GM18951 (cell line): Measurements from ENCODE around the gene PKHD1.

Source experiments
- POLR2A ChIP-seq: IDR thresholded peaks from 4 replicates; pipeline ENCODE4 v1.6.1; 2011; ENCODE audit warnings: mild to moderate bottlenecking; ENCODE audit not compliant: insufficient read length, insufficient read depth; ENCODE audit errors: extremely low read depth
- in situ Hi-C: fragments of 300-500 bp; cut with MboI; formaldehyde crosslinking; loops from one replicate; pipeline ENCODE4 v1.12.0; 2022; ENCODE audit warnings: low sequenced_read_pairs, mixed read lengths, inconsistent platforms; ENCODE audit not compliant: unreplicated experiment

Gene PKHD1

GRCh38 chr6:51893366-51893765 is 194.0 kb downstream of the PKHD1 start:
- in situ Hi-C loops: no loop called here
- TF ChIP-seq POLR2A: no peak

GRCh38 chr6:51892750-51893149 is 194.7 kb downstream of the PKHD1 start:
- in situ Hi-C loops: no loop called here
- TF ChIP-seq POLR2A: no peak

DNA sequence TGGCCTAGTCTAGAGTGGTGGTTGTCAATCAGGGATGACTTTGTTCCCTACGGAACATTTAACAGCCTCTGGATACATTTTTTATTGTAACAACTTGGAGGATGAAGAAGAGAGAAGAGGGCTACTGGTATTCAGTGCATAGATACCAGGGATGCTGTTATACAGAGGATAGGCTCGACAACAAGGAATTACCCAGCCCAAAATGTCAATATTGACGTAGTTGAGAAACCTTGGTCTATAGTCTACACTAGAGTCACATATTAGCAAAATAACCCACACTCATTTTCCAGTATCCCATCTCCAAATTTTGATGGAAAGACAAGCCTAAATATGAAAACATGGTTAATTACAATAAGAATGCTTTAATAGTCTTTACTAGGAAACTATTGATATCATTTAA is 195.1 kb downstream of the PKHD1 start:
- no peak for TF ChIP-seq POLR2A
- in situ Hi-C loops: no loop called here

GRCh38 chr6:51891784-51892183 is 195.6 kb downstream of the PKHD1 start:
- TF ChIP-seq POLR2A: no peak
- in situ Hi-C loops: no loop called here

- in situ Hi-C loops: no loop called here
- no peak for TF ChIP-seq POLR2A
Observed at GRCh38 chr6:51887859-51888258, 199.6 kb downstream of the PKHD1 start.

DNA sequence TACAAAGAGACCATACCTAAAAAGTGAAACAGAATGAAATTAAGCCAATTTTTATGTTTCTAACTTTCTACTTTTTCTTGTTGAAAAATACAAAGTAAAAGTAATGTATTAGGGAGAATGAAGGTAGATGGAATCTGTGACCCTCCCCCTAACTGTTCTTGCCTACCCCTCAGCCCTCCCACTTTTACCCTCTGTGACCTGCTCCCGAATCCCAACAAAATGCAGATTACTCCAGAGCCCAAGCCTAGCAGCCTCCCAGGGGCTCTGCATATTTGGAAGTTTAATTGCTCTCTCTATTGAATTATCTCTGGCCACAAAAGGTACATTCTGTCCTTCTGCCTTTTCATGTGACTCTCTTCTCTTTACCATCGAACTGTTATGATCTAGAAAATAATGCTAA is 201.5 kb downstream of the PKHD1 start:
- TF ChIP-seq POLR2A: no peak
- in situ Hi-C loops: no loop called here

DNA sequence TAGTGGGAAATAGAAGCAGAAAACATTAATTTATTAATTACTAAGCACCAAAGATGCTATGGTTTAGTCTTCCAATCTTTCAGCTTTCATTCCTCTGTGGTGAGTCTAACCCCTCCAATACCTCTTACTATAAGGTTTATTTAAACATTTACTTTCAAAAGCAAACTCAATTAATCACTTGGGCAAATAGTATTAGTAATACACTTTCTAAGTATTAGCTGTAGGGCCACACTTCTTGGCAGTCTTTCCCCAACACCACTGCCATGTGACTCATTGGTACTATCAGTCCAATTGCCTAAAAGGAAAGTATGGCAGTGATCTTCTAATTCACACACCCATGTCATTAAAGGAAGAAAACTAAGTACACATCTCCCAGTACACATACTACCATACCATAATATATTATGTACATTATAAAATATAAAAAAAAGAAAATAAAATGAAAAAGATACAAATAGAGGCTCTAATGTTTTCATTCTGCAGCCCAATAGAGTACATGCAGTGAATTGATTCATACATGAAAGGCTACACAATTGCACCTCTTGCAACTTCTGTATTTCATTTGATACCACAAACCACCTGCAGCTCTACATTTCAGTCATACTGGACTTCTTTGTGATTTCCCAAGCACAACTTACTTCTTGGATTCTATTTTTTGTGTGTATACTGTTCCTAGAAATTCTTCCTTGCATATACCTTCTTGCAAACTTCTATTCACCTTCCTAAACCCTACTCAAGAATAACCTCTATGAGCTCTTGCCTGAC is 218.6 kb downstream of the PKHD1 start:
- in situ Hi-C loops: no loop called here
- no peak for TF ChIP-seq POLR2A

DNA sequence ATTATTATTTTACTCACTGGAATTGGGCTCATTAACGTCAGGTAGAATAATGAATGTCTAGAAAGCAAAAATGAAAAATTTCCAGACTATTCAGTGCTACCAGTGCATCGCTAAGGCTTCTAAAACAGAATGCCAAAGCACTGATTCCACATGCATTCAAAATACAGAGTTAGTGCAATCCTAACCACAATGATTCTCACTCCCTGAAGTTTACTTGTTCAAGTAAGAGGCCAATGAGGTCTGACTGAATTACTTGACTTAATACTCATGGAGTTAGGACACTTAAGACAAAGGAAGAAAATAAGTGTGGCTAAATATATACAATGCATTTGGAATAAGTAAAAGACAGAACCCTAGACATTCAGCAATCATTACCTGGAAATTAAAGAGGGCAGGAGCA is 220.5 kb downstream of the PKHD1 start:
- no peak for TF ChIP-seq POLR2A
- in situ Hi-C loops: no loop called here

DNA sequence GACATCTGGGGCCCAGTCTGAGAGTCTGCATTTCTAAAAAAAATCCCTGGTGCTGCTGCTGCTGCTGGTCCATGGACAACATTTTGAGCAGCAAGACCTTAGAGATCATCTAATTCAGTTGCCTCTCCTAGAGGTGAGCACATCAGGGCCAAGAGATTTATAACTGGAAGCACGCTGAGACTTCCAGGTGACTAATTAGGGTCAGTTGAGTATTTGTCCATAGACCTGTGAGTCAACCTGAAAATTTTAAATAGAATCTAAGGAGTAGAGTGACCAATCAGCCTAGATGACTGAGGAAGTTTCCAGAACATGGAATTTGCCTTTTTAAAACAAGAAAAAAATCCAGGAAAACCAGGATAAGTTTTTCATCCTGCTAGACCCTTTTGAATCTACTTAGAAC is 221.4 kb downstream of the PKHD1 start:
- no peak for TF ChIP-seq POLR2A
- in situ Hi-C loops: no loop called here

DNA sequence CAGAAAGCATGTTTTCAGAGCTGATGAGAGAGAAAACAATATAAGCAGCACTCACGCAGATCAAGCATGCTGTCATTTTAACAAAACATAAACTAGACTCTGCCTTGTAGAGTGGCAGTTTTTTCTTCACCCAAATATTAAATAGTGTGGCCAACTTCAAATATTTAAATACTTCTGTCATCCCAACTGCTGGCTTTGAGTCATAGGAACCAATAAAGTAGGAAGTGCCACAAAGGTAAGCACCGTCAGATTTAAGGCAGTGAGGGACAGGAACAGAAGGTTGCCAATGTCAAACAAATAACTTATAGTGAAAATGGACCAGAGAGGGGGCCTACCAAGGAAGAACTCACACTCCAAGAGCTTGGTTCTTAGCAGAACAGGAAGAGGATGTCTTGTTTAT is 222.2 kb downstream of the PKHD1 start:
- no peak for TF ChIP-seq POLR2A
- in situ Hi-C loops: no loop called here

GRCh38 chr6:51857134-51857533 is 230.3 kb downstream of the PKHD1 start:
- TF ChIP-seq POLR2A: no peak
- in situ Hi-C loops: loop anchor here (10.0 kb wide), 1 partner anchor 158 kb away; no protein-coding TSS in a partner anchor

- no peak for TF ChIP-seq POLR2A
- in situ Hi-C loops: loop anchor here (10.0 kb wide), 1 partner anchor 158 kb away; no protein-coding TSS in a partner anchor
Observed at GRCh38 chr6:51856508-51856907, 230.9 kb downstream of the PKHD1 start.

- in situ Hi-C loops: loop anchor here (10.0 kb wide), 1 partner anchor 159 kb away; no protein-coding TSS in a partner anchor
- TF ChIP-seq POLR2A: no peak
Observed at GRCh38 chr6:51855310-51856082, 231.9 kb downstream of the PKHD1 start.

DNA sequence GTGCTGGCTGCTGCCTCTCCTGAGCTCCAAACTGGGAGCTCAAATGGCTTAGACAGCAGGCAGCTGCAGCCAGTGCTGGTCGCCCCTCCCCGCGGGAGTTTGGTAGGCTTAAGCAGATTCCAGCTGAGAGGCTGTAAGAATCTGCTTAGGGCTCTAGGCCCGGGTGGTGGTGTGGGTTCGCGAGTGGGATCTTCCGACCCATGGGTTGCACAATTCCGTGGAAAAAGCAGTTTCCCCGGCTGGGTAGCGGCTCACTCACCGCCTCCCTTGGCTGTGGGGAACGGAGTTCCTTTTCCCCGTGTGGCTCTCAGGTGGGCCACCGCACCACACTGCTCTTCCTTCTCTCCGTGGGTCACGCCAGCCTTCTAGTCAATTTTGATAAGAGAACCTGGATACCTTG is 232.5 kb downstream of the PKHD1 start:
- TF ChIP-seq POLR2A: no peak
- in situ Hi-C loops: loop anchor here (10.0 kb wide), 1 partner anchor 160 kb away; no protein-coding TSS in a partner anchor
